HL-60/S4 treated with retinoic acid at 250 ng/mL for 4 days and 3 days (cell line): ENCODE results near the gene ZSCAN5A.
"Not testable (repeated sequence)": the region's sequence is repeated elsewhere in the genome, so short reads cannot be mapped to it uniquely, and the experiment has no call there.

Experiments
- in situ Hi-C: fragments of 300-500 bp; cut with MboI; formaldehyde crosslinking; loops from 2 replicates; pipeline ENCODE4 v1.7.0; 2022; ENCODE audit warnings: low sequenced_read_pairs

ZSCAN5A gene

GRCh38 chr19:56273563-56274117 is 41.0 kb downstream of the ZSCAN5A start:
- in situ Hi-C loops: no loop called here

- in situ Hi-C loops: no loop called here
These were observed 42.4 kb downstream of the ZSCAN5A start, which contains the start of gene EDDM13 for GRCh38 chr19:56272161-56272798. TSS of gene EDDM13 (plus strand) at chr19:56272748. CDS start at chr19:56272835, 87 bp downstream.

- in situ Hi-C loops: no loop called here
These were observed 43.5 kb downstream of the ZSCAN5A start for GRCh38 chr19:56271151-56271550.

GRCh38 chr19:56270676-56271075 is 44.0 kb downstream of the ZSCAN5A start:
- in situ Hi-C loops: no loop called here

GRCh38 chr19:56269348-56269747 is 45.3 kb downstream of the ZSCAN5A start:
- in situ Hi-C loops: loop anchor here (10.0 kb wide), 1 partner anchor 65 kb away; no protein-coding TSS in a partner anchor

GRCh38 chr19:56266051-56266450 is 48.6 kb downstream of the ZSCAN5A start:
- in situ Hi-C loops: loop anchor here (10.0 kb wide), 1 partner anchor 69 kb away; no protein-coding TSS in a partner anchor

GRCh38 chr19:56263319-56263718 is 51.3 kb downstream of the ZSCAN5A start:
- in situ Hi-C loops: loop anchor here (10.0 kb wide), 1 partner anchor 71 kb away; no protein-coding TSS in a partner anchor

GRCh38 chr19:56261932-56262331 is 52.7 kb downstream of the ZSCAN5A start:
- in situ Hi-C loops: loop anchor here (10.0 kb wide), 1 partner anchor 73 kb away; no protein-coding TSS in a partner anchor

GRCh38 chr19:56261145-56261544 is 53.5 kb downstream of the ZSCAN5A start:
- in situ Hi-C loops: loop anchor here (10.0 kb wide), 1 partner anchor 74 kb away; no protein-coding TSS in a partner anchor

GRCh38 chr19:56258272-56258671 is 56.4 kb downstream of the ZSCAN5A start:
- in situ Hi-C loops: no loop called here

- in situ Hi-C loops: no loop called here
These were observed 60.9 kb downstream of the ZSCAN5A start for GRCh38 chr19:56253737-56254136.

GRCh38 chr19:56252699-56253422 is 61.8 kb downstream of the ZSCAN5A start:
- in situ Hi-C loops: no loop called here

- in situ Hi-C loops: not testable (repeated sequence)
These were observed 65.8 kb downstream of the ZSCAN5A start for GRCh38 chr19:56248736-56249338.

GRCh38 chr19:56245764-56246163 is 68.9 kb downstream of the ZSCAN5A start:
- in situ Hi-C loops: not testable (repeated sequence)

GRCh38 chr19:56245121-56245740 is 69.4 kb downstream of the ZSCAN5A start:
- in situ Hi-C loops: no loop called here

GRCh38 chr19:56223481-56223880 is 91.2 kb downstream of the ZSCAN5A start:
- in situ Hi-C loops: no loop called here

- in situ Hi-C loops: no loop called here
These were observed 91.7 kb downstream of the ZSCAN5A start for GRCh38 chr19:56222901-56223300.

- in situ Hi-C loops: no loop called here
These were observed 92.8 kb downstream of the ZSCAN5A start for GRCh38 chr19:56221851-56222250.

- in situ Hi-C loops: not testable (repeated sequence)
These were observed 93.2 kb downstream of the ZSCAN5A start for GRCh38 chr19:56221442-56221841.

GRCh38 chr19:56218961-56219360 is 95.7 kb downstream of the ZSCAN5A start:
- in situ Hi-C loops: no loop called here
